Breast epithelium (tissue), 3 donors: ENCODE results near the gene NHERF2.

Source experiments
- POLR2A ChIP-seq: fragments of 450-650 bp; IDR thresholded peaks from one replicate; pipeline ENCODE4 v1.6.1; 2016; ENCODE audit warnings: antibody characterized with exemption, mild to moderate bottlenecking, moderate library complexity
- POLR2AphosphoS5 ChIP-seq, 3 donors: sonication (generic); formaldehyde crosslinking; IDR thresholded peaks; one replicate each; pipeline ENCODE4 v1.6.1; 2017; ENCODE audit warnings: antibody characterized with exemption in 3 of 3
- TF ChIP-seq, protein P1 (sequence below), 3 donors: fragments of 450-650 bp; IDR thresholded peaks; one replicate each; pipeline ENCODE4 v1.5.1; 2016 to 2017; ENCODE audit warnings: antibody characterized with exemption in 3 of 3, mild to moderate bottlenecking in 3 of 3, moderate library complexity in 3 of 3

DNA sequence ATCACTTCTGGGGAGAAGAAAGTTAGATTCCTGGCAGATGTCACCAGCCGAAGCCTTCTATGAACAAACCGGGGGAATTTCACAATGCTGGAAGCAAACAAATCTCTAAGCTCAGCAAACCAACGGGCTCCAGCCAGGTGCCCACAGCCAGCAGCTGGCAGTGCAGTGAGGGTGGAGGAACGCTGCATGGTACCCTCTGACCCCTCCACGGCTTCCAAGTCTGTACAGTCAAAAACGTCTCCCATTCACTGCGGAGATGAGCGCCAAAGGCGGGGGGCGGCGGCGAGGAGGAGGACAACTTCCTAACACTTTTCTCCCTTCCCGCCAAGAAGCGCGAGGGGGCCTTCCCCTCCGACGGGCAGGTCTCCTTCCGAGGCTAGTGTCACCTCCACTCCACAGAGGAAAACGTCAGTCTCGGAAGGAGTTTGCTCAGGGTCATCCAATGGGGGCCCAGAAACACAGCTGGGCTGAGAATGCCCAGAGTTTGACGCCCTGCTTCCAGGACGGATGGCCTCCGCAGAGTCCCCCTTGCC is 18.0 kb upstream of the NHERF2 start:
- TF ChIP-seq POLR2A (no peak), POLR2AphosphoS5 (IDR thresholded peaks at IDR 0.05) (no peak)
- TF ChIP-seq, protein P1, sequence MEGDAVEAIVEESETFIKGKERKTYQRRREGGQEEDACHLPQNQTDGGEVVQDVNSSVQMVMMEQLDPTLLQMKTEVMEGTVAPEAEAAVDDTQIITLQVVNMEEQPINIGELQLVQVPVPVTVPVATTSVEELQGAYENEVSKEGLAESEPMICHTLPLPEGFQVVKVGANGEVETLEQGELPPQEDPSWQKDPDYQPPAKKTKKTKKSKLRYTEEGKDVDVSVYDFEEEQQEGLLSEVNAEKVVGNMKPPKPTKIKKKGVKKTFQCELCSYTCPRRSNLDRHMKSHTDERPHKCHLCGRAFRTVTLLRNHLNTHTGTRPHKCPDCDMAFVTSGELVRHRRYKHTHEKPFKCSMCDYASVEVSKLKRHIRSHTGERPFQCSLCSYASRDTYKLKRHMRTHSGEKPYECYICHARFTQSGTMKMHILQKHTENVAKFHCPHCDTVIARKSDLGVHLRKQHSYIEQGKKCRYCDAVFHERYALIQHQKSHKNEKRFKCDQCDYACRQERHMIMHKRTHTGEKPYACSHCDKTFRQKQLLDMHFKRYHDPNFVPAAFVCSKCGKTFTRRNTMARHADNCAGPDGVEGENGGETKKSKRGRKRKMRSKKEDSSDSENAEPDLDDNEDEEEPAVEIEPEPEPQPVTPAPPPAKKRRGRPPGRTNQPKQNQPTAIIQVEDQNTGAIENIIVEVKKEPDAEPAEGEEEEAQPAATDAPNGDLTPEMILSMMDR (IDR thresholded peaks at IDR 0.05) = no peak
